ENCODE data around the gene SIRT6.
"Not testable (repeated sequence)": the region's sequence is repeated elsewhere in the genome, so short reads cannot be mapped to it uniquely, and the experiment has no call there.

SIRT6 gene

DNA sequence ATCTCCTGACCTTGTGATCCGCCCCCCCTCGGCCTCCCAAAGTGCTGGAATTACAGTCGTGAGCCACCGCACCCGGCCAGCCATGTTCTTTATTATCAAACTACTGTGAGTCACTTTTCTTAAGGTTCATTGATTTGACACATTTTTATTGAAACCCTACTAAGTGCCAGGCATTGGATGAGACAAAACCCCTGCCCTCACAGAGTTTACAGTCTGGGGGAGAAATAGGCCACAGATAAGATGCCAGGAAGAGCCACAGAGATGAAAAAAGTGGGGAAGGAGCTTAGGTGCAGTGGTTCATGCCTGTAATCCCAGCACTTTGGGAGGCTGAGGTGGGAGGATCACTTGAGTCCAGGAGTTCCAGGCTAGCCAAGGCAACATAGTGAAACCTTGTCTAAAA is 43.9 kb downstream of the SIRT6 start:
- H3K27ac ChIP-seq (ENCODE audit: low read depth in 2 of 2, low read length in 2 of 2): no peak overlapping the region
- H3K9ac ChIP-seq (ENCODE audit: low read depth in 1 of 2, low read length in 2 of 2): no peak overlapping the region
- H3K4me1 ChIP-seq (ENCODE audit: control insufficient read depth in 2 of 2, insufficient read depth in 2 of 2, low read length in 2 of 2): peaks cover 12 to 28% of the 10 kb centered on the region in 2 donors
- no peaks in the 10 kb centered on the region for H3K36me3 ChIP-seq (ENCODE audit: control insufficient read depth in 2 of 2, insufficient read depth in 2 of 2, low read length in 2 of 2)
- no peak overlapping the region for H3K4me3 ChIP-seq (ENCODE audit: low read length in 2 of 2)
- no peaks in the 10 kb centered on the region for H3K9me3 ChIP-seq (ENCODE audit: control insufficient read depth in 2 of 2, low read length in 2 of 2)
- no peaks in the 10 kb centered on the region for H3K27me3 ChIP-seq (ENCODE audit: control insufficient read depth in 2 of 2, insufficient read depth in 2 of 2, low read length in 2 of 2)

DNA sequence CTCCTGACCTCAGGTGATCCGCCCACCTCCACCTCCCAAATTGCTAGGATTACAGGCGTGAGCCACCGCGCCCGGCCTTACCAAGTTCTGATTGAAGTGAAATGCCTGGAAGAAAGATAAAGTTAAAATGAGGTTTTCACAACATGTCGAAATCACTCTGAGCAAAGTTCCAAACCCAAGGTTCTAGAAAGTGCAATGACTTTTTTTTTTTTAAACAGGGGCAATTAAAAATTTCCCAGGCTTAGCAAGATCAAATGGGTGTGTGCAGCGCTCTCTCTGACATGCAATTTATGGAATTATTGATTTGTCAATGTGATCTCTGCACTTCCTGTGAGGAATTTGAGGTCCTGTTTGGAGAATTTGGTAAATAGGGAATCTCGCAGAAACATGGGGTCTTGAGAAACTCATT is 45.7 kb downstream of the SIRT6 start:
- H3K4me3 ChIP-seq (ENCODE audit: low read length in 2 of 2): no peak overlapping the region
- H3K9me3 ChIP-seq (ENCODE audit: control insufficient read depth in 2 of 2, low read length in 2 of 2): no peaks in the 10 kb centered on the region
- peak overlapping the region; percentile 48 to 65 for H3K27ac ChIP-seq (ENCODE audit: low read depth in 2 of 2, low read length in 2 of 2)
- peaks cover 6 to 18% of the 10 kb centered on the region in 2 donors for H3K4me1 ChIP-seq (ENCODE audit: control insufficient read depth in 2 of 2, insufficient read depth in 2 of 2, low read length in 2 of 2)
- no peaks in the 10 kb centered on the region for H3K36me3 ChIP-seq (ENCODE audit: control insufficient read depth in 2 of 2, insufficient read depth in 2 of 2, low read length in 2 of 2)
- H3K27me3 ChIP-seq (ENCODE audit: control insufficient read depth in 2 of 2, insufficient read depth in 2 of 2, low read length in 2 of 2): no peaks in the 10 kb centered on the region
- H3K9ac ChIP-seq (ENCODE audit: low read depth in 1 of 2, low read length in 2 of 2): peak overlapping the region in 1 of 2 donors; percentile 10

DNA sequence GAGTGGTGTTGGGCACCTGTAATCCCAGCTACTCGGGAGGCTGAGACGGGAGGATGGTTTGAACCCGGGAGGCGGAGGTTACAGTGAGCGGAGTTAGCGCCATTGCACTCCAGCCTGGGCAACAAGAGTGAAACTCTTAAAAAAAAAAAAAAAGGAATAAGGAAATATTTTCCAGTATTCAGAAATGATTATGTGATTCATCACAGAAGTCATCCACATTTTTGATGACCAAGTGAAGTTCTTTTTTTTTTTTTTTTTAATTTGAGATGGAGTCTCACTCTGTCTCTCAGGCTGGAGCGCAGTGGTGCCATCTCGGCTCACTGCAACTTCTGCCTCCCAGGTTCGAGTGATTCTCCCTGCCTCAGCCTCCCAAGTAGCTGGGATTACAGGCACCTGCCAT is 47.0 kb downstream of the SIRT6 start:
- H3K9me3 ChIP-seq (ENCODE audit: control insufficient read depth in 2 of 2, low read length in 2 of 2); H3K27ac ChIP-seq (ENCODE audit: low read depth in 2 of 2, low read length in 2 of 2); H3K4me3 ChIP-seq (ENCODE audit: low read length in 2 of 2); H3K36me3 ChIP-seq (ENCODE audit: control insufficient read depth in 2 of 2, insufficient read depth in 2 of 2, low read length in 2 of 2); H3K9ac ChIP-seq (ENCODE audit: low read depth in 1 of 2, low read length in 2 of 2); H3K27me3 ChIP-seq (ENCODE audit: control insufficient read depth in 2 of 2, insufficient read depth in 2 of 2, low read length in 2 of 2): not testable (repeated sequence)
- H3K4me1 ChIP-seq (ENCODE audit: control insufficient read depth in 2 of 2, insufficient read depth in 2 of 2, low read length in 2 of 2): peaks cover 14 to 27% of the 10 kb centered on the region in 2 donors

DNA sequence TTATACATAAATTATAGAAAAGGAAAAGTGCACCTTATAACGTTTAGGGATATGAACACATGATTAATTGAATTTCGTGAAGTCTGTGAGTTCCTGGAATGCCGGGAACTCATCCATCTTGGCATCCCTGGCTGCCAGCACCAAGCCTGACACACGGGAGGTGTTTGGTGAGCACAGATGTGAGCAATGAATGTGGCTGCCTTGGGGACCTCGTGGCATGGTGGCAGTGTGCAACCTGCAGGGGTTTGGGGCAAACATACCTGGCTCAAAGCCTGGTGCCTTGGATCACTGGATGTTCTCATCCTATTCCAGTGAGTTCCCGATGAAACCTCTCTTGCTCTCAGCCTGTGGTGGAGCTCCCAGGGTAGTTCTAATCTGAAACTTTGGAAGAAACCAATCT is 48.0 kb downstream of the SIRT6 start:
- no peak overlapping the region for H3K4me3 ChIP-seq (ENCODE audit: low read length in 2 of 2)
- H3K4me1 ChIP-seq (ENCODE audit: control insufficient read depth in 2 of 2, insufficient read depth in 2 of 2, low read length in 2 of 2): peaks cover 14 to 21% of the 10 kb centered on the region in 2 donors
- H3K9me3 ChIP-seq (ENCODE audit: control insufficient read depth in 2 of 2, low read length in 2 of 2): no peaks in the 10 kb centered on the region
- H3K9ac ChIP-seq (ENCODE audit: low read depth in 1 of 2, low read length in 2 of 2): no peak overlapping the region
- no peaks in the 10 kb centered on the region for H3K27me3 ChIP-seq (ENCODE audit: control insufficient read depth in 2 of 2, insufficient read depth in 2 of 2, low read length in 2 of 2)
- H3K36me3 ChIP-seq (ENCODE audit: control insufficient read depth in 2 of 2, insufficient read depth in 2 of 2, low read length in 2 of 2): no peaks in the 10 kb centered on the region
- no peak overlapping the region for H3K27ac ChIP-seq (ENCODE audit: low read depth in 2 of 2, low read length in 2 of 2)

DNA sequence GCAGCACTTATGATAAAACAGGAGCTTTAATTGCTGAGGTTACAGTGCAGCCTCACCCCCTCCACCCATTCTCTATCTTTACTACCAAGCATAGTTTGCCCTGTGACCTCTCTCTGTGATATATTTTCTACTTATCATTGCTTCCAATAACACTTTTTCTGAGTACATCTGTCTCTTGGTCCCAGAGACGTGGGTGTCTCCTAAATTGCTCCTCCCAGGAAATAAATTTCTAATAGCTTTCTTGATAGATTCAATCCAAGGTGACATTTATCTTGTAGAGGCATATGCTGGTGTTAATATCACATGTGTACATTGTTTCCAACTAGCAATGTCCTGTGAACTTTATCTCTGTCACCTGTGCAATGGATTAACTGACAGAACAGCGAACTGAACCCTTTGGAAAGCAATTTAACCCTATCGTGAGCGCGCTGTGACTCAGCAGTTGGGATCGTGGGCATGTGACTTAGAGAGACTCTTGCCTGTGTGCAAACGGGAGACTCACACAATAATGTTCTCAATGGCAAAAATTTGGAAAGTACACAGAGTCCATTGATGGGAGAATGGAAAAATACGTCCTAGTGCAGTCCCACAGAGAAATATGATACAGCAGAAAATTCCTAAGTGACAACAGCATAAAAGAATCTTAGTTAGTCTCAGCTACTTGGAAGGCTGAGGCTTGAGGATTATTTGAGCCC is 51.5 kb downstream of the SIRT6 start:
- Histone ChIP-seq H3K36me3 (ENCODE audit: control insufficient read depth in 2 of 2, insufficient read depth in 2 of 2, low read length in 2 of 2) (no peaks in the 10 kb centered on the region), H3K27ac (ENCODE audit: low read depth in 2 of 2, low read length in 2 of 2) (peak overlapping the region; percentile 83 to 91), H3K9me3 (ENCODE audit: control insufficient read depth in 2 of 2, low read length in 2 of 2) (no peaks in the 10 kb centered on the region), H3K4me1 (ENCODE audit: control insufficient read depth in 2 of 2, insufficient read depth in 2 of 2, low read length in 2 of 2) (peaks cover 11 to 25% of the 10 kb centered on the region in 2 donors), H3K4me3 (ENCODE audit: low read length in 2 of 2) (peak overlapping the region in 1 of 2 donors; percentile 5), H3K9ac (ENCODE audit: low read depth in 1 of 2, low read length in 2 of 2) (peak overlapping the region; percentile 39 to 47), H3K27me3 (ENCODE audit: control insufficient read depth in 2 of 2, insufficient read depth in 2 of 2, low read length in 2 of 2) (no peaks in the 10 kb centered on the region)

DNA sequence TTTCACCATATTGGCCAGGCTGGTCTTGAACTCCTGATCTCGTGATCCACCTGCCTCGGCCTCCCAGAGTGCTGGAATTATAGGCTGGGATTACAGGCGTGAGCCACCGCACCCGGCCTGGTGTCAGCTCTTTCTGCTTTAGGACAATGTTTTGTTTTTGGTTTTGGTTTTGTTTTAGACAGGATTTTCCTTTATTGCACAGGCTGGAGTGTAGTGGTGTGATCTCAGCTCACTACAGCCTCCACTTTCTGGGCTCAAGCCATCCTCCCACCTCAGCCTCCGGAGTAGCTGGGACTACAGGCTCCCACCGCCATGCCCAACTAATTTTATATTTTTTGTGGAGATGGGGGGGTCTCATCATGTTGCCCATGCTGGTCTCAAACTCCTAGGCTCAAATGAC is 53.3 kb downstream of the SIRT6 start:
- H3K4me3 ChIP-seq (ENCODE audit: low read length in 2 of 2); H3K27me3 ChIP-seq (ENCODE audit: control insufficient read depth in 2 of 2, insufficient read depth in 2 of 2, low read length in 2 of 2); H3K9me3 ChIP-seq (ENCODE audit: control insufficient read depth in 2 of 2, low read length in 2 of 2); H3K36me3 ChIP-seq (ENCODE audit: control insufficient read depth in 2 of 2, insufficient read depth in 2 of 2, low read length in 2 of 2); H3K9ac ChIP-seq (ENCODE audit: low read depth in 1 of 2, low read length in 2 of 2): not testable (repeated sequence)
- Histone ChIP-seq H3K27ac (ENCODE audit: low read depth in 2 of 2, low read length in 2 of 2) (peak overlapping the region; percentile 70 to 72), H3K4me1 (ENCODE audit: control insufficient read depth in 2 of 2, insufficient read depth in 2 of 2, low read length in 2 of 2) (peaks cover 17 to 32% of the 10 kb centered on the region in 2 donors)

DNA sequence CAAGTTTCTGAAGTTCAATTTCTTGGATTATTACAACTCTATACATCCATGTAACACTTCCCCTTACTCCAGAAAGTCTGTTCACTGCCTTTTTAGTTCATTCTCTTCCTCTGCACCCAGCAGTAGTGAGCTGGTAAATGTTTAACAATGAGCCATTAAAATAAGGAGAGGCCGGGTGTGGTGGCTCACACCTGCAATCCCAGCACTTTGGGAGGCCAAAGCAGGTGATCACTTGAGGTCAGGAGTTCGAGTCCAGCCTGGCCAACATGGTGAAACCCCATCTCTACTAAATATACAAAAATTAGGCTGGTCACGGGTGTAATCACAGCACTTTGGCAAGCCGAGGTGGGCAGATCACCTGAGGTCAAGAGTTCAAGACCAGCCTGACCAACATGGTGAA is 55.0 kb downstream of the SIRT6 start:
- not testable (repeated sequence) for H3K36me3 ChIP-seq (ENCODE audit: control insufficient read depth in 2 of 2, insufficient read depth in 2 of 2, low read length in 2 of 2); H3K9me3 ChIP-seq (ENCODE audit: control insufficient read depth in 2 of 2, low read length in 2 of 2); H3K27me3 ChIP-seq (ENCODE audit: control insufficient read depth in 2 of 2, insufficient read depth in 2 of 2, low read length in 2 of 2)
- peak overlapping the region; percentile 66 to 78 for H3K27ac ChIP-seq (ENCODE audit: low read depth in 2 of 2, low read length in 2 of 2)
- peak overlapping the region in 1 of 2 donors; percentile 7 for H3K4me3 ChIP-seq (ENCODE audit: low read length in 2 of 2)
- peaks cover 27 to 41% of the 10 kb centered on the region in 2 donors for H3K4me1 ChIP-seq (ENCODE audit: control insufficient read depth in 2 of 2, insufficient read depth in 2 of 2, low read length in 2 of 2)
- H3K9ac ChIP-seq (ENCODE audit: low read depth in 1 of 2, low read length in 2 of 2): peak overlapping the region in 1 of 2 donors; percentile 14

DNA sequence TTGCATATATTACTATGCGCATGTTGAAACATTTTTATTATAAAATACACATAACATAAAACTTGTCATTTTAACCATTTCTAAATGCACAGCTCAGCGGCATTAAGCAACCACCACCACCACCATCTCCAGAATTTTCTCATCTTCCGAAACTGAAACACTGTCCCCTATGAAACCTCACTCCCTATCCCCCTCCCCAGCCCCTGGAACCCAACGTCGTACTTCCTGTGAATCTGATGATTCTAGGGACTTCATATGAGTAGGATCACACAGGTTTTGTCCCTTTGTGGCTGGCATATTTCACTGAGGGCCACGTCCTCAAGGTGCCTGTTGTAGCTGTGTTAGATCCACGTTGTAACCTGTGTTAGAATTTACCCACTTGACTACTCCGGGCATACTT is 57.7 kb downstream of the SIRT6 start:
- Histone ChIP-seq H3K4me3 (ENCODE audit: low read length in 2 of 2) (peak overlapping the region in 1 of 2 donors; percentile 78), H3K36me3 (ENCODE audit: control insufficient read depth in 2 of 2, insufficient read depth in 2 of 2, low read length in 2 of 2) (peaks cover 2 to 3% of the 10 kb centered on the region in 2 donors), H3K9ac (ENCODE audit: low read depth in 1 of 2, low read length in 2 of 2) (peak overlapping the region; percentile 85 to 91), H3K9me3 (ENCODE audit: control insufficient read depth in 2 of 2, low read length in 2 of 2) (no peaks in the 10 kb centered on the region), H3K4me1 (ENCODE audit: control insufficient read depth in 2 of 2, insufficient read depth in 2 of 2, low read length in 2 of 2) (peaks cover 16 to 29% of the 10 kb centered on the region in 2 donors), H3K27ac (ENCODE audit: low read depth in 2 of 2, low read length in 2 of 2) (no peak overlapping the region), H3K27me3 (ENCODE audit: control insufficient read depth in 2 of 2, insufficient read depth in 2 of 2, low read length in 2 of 2) (no peaks in the 10 kb centered on the region)

Data from mucosa of rectum (tissue), 2 donors.